Stimulated activated CD4-positive, alpha-beta T cell treated with anti-CD3 and anti-CD28 coated beads, Interleukin-2, amount 100 ng/mL, for 4 hours (primary cell): ENCODE data around the gene OPA1.

ENCODE experiments used
- DNase-seq: peaks from one replicate; pipeline ENCODE4 v3.0.0-alpha.2; 2020; ENCODE audit warnings: low read depth

The OPA1 gene

GRCh38 chr3:193711166-193711485 is 118.1 kb downstream of the OPA1 start:
- no peak for DNase-seq

GRCh38 chr3:193711523-193711963 is 118.5 kb downstream of the OPA1 start:
- no peak for DNase-seq

DNA sequence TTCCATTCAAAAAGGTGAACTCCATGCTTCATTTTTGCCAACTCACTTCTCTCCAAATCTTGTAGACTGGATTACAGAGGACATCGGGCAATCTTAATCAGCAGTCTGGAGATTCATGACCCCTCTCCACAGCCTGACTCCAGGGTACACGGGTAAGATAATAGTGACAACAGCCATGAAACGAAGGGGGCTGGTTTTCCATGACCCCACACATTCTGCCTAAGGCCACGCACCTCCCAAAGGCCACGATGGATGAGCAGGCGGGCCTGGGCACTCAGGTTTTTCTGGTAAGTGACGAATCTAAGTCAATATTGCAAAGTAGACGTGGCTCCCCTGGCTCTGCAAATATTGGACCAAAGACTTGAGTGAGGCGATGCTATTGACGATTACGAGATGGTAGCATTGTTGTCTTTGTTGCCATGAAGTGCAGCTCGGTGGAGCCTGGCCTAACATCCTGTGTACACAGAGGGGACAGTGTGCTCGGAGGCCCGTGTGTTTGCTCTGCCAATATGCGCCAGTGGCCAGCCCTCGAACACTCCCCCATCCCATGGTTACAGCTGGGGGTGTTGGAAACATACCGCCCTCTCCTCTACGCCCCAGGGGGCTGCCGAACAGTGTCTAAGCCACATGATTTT is 119.1 kb downstream of the OPA1 start:
- DNase-seq = no peak

- DNase-seq = no peak
Measured at GRCh38 chr3:193712938-193713337, 119.9 kb downstream of the OPA1 start.

DNA sequence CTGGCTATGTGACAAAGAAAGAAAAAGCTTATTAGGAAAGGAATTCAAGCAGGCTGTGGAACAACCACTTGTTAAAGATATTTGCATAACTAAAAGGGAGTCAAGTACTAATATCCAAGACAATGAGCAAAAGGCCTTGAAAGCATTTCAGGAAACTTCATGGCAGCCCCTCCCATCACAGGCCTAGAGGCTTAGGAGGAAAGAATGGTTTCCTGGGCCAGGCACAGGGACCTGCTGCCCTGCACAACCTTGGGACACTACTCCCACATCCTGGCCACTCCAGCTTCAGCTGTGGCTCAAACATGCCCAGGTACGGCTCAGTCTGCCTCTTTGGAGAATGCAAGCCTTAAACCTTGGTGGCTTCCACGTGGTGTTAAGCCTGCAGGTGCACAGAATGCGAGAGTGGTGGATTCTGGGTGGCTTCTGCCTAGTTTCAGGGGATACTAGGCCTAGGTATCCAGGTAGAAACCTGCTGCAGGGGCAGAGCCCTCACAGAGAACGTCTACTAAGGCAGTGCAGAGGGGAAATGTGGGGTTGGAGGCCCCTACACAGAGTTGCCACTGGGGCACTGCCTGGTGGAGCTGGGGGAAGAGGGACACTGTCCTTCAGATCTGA is 121.6 kb downstream of the OPA1 start:
- DNase-seq = no peak

- DNase-seq = no peak
Measured at GRCh38 chr3:193716150-193716549, 123.1 kb downstream of the OPA1 start.

GRCh38 chr3:193719735-193720134 is 126.7 kb downstream of the OPA1 start:
- DNase-seq = no peak

- DNase-seq = no peak
Measured at GRCh38 chr3:193720169-193720568, 127.2 kb downstream of the OPA1 start.

- DNase-seq = no peak
Measured at GRCh38 chr3:193722566-193722965, 129.6 kb downstream of the OPA1 start.

DNA sequence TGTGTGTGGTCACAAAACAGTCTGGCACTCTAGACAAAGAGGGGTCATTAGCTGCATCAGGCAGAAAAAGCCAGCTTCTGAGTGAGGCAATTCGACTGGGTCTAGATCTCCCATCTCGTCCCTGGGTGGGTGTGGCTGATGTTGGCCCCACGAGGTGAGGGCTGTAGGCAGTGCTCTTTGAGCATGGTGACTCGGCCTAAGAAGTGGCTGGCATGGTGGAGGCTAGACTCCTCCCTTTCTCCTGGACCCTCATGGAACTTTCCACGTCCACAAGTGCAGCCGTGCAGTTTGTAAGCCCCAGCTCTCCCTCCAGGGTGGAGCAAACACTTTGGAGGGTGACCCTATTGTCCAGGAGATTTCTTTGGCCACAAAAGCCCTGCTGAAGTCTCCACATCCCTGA is 134.1 kb downstream of the OPA1 start:
- no peak for DNase-seq

DNA sequence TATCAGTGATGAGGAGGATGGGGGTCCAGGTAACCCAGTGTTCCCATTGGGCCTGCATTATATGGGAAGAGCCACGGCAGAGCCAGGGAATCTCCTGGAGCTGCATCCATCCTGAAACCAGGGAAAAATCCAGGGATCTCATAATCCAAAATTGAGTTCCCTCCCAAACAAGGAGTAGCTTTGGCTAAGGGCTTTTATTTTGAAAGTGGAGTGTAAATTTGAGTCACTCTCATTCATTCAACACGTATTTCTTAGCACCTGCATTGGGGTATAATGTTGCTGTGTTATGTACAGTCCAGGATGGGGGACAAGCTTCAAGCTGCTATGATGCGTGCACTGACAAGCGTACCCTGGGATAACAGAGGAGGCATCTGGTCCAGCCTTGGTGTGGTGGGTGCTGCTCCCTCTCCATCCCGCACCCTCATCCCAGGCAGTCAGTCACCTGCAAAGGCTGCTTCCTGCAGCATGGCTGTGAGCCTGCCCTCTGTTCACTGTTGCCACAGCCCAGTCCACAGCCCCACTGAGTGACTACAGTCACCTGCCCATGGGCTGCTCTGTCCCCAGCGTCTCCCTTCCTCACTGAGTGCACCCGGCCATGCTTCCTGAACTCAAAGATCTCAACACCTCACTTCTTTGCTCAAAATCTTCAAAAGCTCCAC is 135.6 kb downstream of the OPA1 start:
- no peak for DNase-seq

- DNase-seq = no peak
Measured at GRCh38 chr3:193729088-193729465, 136.1 kb downstream of the OPA1 start.

- no peak for DNase-seq
Measured at GRCh38 chr3:193729601-193730000, 136.6 kb downstream of the OPA1 start.

- no peak for DNase-seq
Measured at GRCh38 chr3:193730511-193730910, 137.5 kb downstream of the OPA1 start.

DNA sequence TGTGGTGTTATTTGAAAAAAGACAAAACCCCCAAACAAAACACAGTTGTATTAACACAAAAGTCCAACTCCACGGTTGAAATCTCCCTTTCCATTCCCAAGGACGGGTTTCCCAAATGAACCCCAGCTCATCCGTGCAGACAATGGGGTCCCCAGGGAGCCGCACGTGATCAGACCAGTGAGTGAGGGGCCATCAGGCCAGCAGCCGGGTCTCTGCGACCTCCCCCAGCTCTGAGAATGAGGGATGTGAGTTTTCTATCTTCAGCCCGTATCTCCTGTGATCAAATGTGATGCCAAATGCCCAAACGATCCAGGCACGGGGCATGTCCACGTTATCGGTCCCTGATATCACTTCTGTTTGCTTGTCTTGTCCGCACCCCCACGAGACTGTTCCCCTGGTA is 138.0 kb downstream of the OPA1 start:
- no peak for DNase-seq

GRCh38 chr3:193731656-193732055 is 138.6 kb downstream of the OPA1 start:
- no peak for DNase-seq

GRCh38 chr3:193732391-193732790 is 139.4 kb downstream of the OPA1 start:
- no peak for DNase-seq

- no peak for DNase-seq
Measured at GRCh38 chr3:193732827-193733226, 139.8 kb downstream of the OPA1 start.

DNA sequence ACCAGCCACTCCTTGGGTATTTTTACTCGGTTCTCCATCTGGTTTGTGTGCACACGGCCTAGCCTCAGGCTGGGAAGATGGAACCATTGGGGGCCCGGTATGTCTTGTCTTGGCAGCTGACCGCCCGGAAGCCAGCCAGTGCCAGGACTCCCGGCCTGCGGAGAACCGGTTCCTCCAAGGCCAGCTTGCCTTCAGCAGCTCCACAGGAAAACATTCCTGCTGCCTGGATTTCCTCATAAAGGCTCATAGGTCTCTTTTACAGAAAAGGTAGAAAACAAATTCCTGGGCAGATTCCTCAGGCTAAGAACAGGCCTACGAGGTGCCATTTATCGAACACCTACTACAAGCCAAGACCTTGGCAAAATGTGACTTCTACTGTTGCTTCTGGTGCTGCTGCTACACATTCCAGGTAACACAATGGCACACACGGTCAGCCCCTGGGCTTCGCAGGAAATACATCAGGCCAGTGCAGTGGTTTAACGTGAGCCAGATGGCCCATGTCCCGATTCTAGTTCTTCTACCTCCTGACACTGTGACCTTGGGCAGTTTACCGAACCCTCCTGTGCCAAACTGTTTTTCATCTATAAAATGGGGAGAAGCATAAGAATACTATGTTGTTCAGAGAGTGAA is 141.8 kb downstream of the OPA1 start:
- no peak for DNase-seq

DNA sequence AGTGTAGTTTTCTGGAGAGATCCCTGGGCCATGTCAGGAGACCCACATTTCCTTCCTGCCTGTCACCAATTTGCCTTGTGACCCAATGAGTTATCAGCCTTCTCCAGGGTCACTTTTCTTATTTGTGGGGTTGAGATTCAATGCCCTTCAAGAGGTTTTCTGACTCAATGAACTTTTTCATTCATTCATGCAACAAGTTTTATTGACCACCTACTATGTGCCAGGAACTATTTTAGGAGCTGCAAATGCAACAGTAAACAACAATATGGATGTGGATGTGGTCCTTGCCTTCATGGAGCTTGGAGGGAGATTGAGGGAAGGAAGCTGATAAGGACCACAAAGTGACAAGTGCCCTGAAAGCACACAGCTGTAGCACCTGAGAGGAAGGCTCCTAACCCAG is 142.8 kb downstream of the OPA1 start:
- DNase-seq = no peak

GRCh38 chr3:193736616-193737015 is 143.6 kb downstream of the OPA1 start:
- no peak for DNase-seq

- DNase-seq = no peak
Measured at GRCh38 chr3:193737191-193737751, 144.3 kb downstream of the OPA1 start.

- no peak for DNase-seq
Measured at GRCh38 chr3:193742628-193743027, 149.6 kb downstream of the OPA1 start.
